Retinal pigment epithelial cell (primary cell): ENCODE measurements around the gene ANKRD24.
"Not testable (repeated sequence)": the region's sequence is repeated elsewhere in the genome, so short reads cannot be mapped to it uniquely, and the experiment has no call there.

Source experiments
- DNase-seq: peaks from one replicate; pipeline ENCODE4 v3.0.0-alpha.2; 2010; ENCODE audit warnings: low read depth
- H3K4me3 ChIP-seq: 2 replicates; pipeline ENCODE4 v1.5.1; 2011; ENCODE audit warnings: mild to moderate bottlenecking, low read length, control low read depth, moderate library complexity
- TF ChIP-seq, protein P1 (sequence below): conservative IDR thresholded peaks from 2 replicates; pipeline ENCODE4 v1.5.1; 2011; ENCODE audit warnings: low read depth, low read length, control low read depth, inconsistent platforms

ANKRD24 gene

DNA sequence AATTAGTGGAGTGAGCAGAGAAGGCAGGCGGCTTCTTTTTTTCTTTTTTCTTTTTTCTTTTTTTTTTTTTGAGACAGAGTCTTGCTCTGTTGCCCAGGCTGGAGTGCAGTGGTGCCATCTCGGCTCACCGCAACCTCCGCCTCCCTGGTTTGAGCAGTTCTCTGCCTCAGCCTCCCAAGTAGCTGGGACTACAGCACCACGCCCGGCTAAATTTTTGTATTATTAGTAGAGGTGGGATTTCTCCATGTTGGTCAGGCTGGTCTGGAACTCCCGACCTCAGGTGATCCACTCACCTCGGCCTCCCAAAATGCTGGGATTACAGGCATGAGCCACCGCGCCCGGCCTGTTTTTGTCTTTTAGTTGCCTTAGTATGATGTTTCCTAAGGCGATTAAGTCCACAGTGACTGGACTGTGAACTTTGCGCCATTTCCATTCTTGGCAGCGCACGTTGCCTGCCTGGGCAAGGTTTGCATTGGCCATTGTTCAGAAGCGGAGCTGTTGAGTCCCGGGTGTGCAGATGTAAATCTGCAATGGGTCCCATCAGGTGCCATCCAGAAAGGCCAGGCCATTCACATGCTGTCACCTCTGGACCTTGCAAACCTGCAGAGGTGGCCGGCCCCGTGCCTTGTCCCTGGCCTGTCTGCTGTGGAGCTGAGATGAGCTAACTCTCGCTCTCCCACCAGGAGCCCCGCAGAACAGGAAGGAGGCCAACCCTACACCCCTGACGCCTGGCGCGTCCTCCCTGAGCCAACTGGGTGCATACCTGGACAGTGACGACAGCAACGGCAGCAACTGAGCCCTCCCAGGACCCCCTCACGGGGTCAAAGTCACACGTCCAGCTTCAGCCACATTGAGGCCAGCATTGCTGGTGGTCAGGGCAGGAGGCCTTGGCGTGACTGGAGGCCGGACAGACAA lies 85.7 kb downstream of the ANKRD24 start:
- DNase-seq = no peak
- no peak overlapping the region for H3K4me3 ChIP-seq
- TF ChIP-seq, protein P1, sequence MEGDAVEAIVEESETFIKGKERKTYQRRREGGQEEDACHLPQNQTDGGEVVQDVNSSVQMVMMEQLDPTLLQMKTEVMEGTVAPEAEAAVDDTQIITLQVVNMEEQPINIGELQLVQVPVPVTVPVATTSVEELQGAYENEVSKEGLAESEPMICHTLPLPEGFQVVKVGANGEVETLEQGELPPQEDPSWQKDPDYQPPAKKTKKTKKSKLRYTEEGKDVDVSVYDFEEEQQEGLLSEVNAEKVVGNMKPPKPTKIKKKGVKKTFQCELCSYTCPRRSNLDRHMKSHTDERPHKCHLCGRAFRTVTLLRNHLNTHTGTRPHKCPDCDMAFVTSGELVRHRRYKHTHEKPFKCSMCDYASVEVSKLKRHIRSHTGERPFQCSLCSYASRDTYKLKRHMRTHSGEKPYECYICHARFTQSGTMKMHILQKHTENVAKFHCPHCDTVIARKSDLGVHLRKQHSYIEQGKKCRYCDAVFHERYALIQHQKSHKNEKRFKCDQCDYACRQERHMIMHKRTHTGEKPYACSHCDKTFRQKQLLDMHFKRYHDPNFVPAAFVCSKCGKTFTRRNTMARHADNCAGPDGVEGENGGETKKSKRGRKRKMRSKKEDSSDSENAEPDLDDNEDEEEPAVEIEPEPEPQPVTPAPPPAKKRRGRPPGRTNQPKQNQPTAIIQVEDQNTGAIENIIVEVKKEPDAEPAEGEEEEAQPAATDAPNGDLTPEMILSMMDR = no peak

DNA sequence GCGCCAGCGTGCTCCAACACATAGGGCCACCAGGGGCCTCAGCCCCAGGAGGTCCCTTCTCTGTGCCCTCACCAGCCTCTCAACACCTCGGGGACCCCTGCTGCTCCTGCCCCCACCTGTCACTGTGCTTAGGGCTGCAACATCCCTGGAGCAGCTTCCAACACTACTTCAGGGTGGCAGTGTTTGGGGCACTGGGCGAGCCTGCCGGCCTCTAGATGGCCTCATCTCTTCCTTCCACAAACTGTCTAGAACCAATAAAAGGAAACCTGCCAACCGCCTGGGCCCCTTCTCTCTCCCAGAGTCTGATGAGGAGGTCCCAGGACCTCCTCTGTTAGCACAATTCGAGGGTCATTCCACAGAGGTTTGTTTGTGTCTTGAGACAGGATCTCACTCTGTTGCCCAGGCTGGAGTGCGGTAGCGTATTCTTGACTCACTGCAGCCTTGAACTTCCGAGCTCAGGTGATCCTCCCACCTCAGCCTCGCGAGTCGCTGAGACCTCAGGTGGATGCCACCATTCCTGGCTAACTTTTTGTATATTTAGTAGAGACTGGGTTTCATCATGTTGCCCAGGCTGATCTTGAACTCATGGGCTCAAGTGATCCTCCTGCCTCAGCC lies 86.4 kb downstream of the ANKRD24 start:
- DNase-seq = no peak
- no peak overlapping the region for H3K4me3 ChIP-seq
- TF ChIP-seq, protein P1 = no peak

DNA sequence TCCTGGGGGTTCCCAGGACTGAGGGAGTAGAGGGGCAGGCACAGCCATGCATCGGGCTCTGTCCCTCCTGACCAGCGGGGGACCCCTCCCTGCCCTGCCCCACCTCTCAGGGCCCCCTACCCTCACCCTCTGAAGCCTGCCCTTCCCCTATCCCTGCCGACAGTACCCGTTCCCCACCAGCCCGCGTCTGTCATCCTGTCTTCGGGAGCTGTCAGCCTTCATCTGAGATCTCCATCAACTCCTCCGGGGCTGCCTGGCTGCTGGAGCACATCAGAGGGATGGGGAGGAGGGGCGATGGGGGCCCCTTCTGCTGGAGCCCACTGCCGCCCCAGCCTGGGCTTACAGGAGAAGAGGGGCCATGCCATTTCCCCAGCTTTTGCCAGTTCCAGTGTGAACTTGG lies 90.4 kb downstream of the ANKRD24 start:
- no peak overlapping the region for H3K4me3 ChIP-seq
- no peak for DNase-seq
- TF ChIP-seq, protein P1 = no peak

DNA sequence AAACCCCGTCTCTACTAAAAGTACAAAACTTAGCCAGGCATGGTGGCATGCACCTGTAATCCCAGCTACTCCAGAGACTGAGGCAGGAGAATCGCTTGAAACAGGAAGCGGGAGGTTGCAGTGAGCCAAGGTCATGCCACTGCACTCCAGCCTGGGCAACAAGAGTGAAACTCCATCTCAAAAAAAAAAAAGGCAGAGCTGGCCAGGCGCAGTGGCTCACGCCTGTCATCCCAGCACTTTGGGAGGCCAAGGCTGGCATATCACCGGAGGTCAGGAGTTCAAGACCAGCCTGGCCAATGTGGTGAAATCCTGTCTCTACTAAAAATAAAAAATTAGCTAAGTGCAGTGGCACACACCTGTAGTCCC lies 91.8 kb downstream of the ANKRD24 start:
- not testable (repeated sequence) for H3K4me3 ChIP-seq, DNase-seq
